Measurements from ENCODE around the gene CD96.
"Not testable (repeated sequence)": the region's sequence is repeated elsewhere in the genome, so short reads cannot be mapped to it uniquely, and the experiment has no call there.

Gene CD96

GRCh38 chr3:111635403-111635802 lies 93.4 kb downstream of the CD96 start:
- DNase-seq, result no peak

DNA sequence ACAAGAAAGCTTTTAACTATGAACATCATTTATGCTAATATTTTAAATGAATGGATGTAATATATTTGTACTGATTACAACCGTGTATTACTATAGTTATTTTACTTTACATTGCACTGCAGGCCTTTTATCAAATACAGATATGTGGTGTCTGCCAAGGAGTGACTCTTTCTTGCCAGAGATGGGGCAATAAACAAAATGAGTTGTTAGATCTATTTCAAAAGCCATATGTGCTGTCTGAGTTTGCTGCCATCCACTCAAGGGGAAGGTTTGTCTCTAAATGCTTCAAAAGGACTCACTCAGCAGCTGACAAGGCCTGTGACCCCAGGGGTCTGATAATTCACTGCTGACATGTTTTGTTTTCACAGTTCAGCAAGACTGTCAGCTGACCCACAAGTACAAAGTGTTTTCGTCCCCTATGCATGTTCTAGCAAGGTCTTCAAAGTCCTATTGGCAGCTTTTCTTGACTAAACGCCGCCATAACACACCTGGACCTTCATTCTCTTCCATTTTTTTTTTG lies 94.4 kb downstream of the CD96 start:
- no peak for DNase-seq

- no peak for DNase-seq
Measured at GRCh38 chr3:111639316-111639715, 97.3 kb downstream of the CD96 start.

DNA sequence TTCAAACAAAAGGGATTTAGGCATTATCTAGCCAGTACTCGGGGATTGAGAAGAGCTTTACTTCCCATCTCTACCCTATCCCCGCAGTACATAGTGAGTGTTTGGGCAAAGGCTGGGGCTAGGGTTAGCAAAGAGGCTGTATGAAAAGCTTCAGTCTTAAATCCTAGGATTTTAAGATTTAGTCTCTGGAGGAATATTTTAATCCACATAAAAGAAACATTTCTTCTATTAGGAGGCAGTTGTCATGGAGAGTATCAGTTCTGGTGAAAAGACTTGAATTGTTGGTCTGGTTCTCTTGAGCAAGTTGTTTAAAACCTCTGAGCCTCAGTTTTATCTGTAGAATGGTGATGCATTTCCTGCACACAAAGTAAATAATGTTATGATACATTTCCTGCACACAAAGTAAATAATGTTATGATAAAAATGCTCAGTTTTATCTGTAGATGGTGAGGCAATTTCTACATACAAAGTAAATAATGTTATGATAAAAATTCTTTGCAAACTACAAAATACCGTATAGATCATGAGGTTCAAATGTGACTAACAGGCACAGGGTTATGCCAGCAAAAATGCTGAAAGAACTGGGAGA lies 107.1 kb downstream of the CD96 start:
- DNase-seq, result no peak

- DNase-seq, result no peak
Measured at GRCh38 chr3:111650378-111651275, 108.6 kb downstream of the CD96 start.

- DNase-seq, result no peak
Measured at GRCh38 chr3:111652492-111653180, 110.6 kb downstream of the CD96 start.

- no peak for DNase-seq
Measured at GRCh38 chr3:111653766-111654165, 111.8 kb downstream of the CD96 start.

- DNase-seq, result no peak
Measured at GRCh38 chr3:111662012-111662411, 120.0 kb downstream of the CD96 start.

- DNase-seq, result no peak
Measured at GRCh38 chr3:111662907-111663306, 120.9 kb downstream of the CD96 start.

DNA sequence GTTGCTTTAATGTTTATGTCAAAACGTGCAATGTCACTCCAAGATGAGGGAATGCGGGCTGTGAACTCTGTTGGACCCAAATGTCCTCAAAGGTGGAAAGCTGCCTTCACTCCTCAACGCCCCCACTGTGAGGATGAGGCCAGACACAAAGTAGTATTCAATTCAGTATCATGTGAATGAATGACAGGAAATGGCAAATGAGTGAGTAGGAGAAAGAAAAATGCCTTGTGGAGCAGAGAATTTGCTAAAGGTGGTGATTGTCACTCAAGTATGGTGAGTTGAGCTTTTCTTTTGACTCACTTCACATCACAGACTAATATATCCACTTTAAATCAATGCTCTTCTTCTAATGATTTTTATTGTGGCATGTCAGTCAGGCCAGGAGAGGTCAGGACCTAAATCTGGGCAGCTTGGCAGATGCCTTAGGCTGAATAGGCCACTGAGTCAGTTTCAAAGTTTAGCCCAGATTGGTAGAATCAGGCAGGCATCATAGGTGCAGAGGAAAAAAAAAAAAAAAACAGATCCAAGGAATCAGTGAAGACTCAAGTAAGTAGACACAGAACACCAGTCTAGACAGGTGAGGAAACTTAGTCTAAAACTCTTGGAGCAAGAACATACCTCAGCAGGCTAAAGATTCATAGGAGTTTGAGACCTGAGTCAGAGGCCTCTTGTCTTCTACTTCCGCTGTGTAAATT lies 124.2 kb downstream of the CD96 start:
- peak in 1 of 2 experiments; percentile 6 for DNase-seq

- no peak for DNase-seq
Measured at GRCh38 chr3:111667170-111667569, 125.2 kb downstream of the CD96 start.

DNA sequence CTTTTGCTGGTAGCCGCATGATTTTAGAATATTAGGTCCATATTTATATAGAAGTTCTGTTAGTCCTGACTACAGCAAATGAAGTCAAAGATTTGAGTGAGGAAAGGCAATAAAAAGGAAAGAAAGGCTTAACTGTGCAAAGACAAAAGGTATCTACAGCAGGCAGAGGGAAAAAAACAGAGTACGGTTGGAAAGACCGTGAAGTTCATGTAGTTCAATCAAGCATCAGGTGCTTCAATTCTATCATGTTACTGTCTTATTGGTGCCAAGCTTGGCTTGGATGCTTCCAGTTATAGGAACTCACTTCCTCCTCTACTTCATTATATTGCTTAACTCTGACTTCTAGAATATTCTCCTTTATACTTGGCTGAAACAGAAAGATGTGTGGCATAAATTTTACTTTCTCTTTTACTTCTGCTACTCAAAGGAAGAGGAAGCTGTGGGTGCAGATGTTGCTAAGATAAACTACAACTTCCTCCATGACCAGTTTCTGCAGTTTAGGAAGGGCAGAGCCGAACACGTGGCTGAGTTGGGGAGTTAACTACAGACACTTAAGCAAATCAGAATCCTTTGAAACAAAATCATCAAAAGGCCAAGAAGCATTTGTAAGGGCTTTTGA lies 125.7 kb downstream of the CD96 start:
- no peak for DNase-seq

DNA sequence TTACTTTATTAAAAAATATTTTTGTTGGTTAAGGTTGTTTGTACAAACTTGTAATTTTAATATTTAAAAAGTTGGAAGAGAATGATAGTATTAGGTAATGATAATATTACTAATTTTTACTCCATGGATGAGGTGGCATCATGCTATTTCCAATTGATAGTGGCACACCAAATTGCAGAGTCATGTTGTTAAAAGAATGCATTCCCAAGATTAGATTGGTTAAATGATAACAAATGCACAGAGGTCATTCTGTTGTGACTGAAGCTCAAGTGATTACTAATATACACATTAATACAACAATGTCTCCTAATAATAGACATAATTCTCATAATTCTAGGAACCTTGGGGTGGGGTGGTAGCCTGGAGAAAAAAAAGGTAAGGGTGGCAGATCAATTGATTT lies 126.3 kb downstream of the CD96 start:
- DNase-seq, result no peak

DNA sequence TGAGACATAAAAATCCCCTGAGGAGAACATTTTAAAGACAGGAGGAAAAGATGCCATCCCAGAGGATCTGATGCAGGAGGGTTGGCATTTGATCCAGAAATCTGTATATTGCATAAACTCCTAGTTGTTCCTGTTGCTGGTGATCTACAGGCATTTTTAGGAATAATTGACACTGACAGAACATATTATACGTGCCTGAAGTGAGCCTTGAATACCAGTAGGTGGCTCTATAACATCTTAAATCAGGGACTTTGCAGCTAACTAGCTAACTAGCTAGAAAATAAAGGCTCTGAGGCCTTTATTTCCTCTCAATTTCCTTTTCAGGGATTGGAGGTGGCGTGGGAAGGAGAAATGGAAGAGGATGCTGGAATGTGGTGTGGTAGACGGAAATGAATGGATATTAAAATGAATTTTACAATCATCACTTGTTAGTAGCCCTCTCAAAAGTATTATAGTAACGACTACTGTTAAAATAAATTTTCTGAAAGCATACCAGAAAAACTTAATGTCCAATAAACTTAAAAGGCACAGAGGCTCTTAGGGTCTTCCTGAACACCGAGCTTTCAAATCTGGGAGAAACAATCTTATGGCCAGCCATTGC lies 127.0 kb downstream of the CD96 start:
- peak; percentile 11 to 79 for DNase-seq

GRCh38 chr3:111669926-111670630 lies 128.1 kb downstream of the CD96 start:
- no peak for DNase-seq

GRCh38 chr3:111672461-111672860 lies 130.5 kb downstream of the CD96 start:
- DNase-seq, result not testable (repeated sequence)

- DNase-seq, result no peak
Measured at GRCh38 chr3:111675846-111676210, 133.8 kb downstream of the CD96 start.

DNA sequence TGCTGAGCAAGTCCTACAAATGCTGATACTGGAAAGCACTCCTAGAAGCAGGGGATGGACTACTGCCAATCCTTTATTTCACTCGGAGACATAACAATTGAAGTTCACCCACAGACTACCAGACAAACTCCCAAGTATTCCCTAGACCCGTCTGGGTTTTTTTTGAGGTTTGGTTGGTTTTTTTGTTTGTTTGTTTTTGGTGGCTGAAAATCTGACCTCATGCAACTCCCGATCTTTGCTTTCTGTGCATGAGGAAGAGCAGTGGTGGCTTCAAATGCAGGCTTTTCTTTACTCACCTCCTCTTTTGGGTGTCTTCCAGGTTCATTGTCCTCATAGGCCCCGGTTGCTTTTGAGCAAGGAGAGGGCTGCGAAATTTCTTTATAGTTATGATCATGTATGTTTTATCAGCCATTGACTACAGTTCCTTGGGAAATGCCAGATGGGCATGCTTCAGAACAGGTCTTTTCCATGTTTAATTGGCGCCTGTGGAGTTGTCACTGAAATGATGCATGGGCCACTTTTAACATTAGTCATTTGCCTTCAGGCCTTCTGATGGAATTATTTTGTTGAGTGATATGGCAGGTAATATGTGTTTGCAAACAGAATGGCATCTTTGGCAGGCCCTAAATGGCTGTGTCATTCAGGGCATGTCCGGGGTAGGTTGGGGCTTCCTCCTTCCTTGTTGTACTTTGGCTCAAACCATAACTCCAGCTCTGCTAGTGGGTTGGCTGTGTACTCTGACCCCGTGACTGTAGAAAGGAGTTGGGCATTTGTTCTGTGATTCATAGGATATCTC lies 134.4 kb downstream of the CD96 start:
- peak in 1 of 2 experiments; percentile 52 for DNase-seq

DNA sequence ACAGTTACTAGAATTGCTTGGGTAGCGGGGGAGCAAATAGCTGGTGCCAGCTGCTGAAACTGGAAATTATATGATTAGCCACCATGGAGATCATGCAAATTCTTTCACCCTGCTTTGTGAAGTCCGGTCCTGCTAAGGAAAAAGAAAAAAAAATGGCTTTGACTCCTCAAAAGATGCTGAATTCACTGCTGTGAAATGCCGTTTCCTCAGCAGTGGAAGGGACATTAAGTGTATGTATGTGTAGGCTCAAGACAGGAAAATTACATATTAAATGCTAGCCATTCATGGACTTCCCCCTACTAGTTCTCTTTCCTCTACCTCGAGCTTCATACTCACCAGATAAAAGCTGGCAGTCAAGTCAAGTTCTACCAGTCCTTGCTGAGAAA lies 135.0 kb downstream of the CD96 start:
- DNase-seq, result no peak

DNA sequence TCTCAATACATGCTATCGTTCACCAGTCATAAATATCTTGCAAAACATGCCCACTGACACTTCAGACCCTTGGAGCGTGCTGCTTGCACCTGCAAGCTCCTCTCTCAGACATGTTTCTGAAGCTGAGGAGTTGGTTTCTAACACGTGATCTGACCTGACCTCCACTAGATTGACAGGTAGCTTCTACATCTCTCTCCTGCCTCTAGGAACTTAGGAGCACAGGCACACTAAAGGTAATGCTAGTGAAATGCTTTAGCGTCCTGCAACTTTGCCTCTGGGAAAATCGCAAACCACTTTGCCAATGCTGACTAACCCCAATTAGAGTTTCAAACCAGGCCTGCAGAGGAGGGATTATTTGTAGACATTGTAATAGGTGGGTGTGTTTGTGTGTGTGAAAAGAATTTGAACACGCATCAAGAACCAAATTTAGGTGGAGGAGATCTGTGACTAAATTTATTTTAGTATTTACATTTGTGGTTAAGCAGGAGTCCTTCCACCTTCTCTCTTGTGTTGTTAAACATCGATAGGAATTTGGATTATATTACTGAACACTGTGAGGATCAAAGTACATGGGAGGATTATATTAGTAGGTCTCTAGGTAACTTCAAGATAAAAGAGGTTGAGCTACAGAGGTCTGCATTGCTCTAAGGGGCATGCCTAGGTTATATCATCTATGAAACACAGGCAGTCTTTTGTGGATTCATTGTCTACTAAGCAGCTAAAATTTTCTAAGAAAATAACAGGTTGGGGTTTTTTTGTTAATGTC lies 139.8 kb downstream of the CD96 start:
- DNase-seq, result no peak

All from SW 1271 (cell line).